Hematopoietic multipotent progenitor cell (in vitro differentiated cells): ENCODE data around the gene PPP1R2B. TPM values are rescaled to one million over a fixed set of nuclear protein-coding genes. Genes with fewer than 3 reads are reported as not detected.
A peak's percentile ranks its signal among the peaks of the same experiment; 100 is the strongest.
"Not testable (repeated sequence)": the region's sequence is repeated elsewhere in the genome, so short reads cannot be mapped to it uniquely, and the experiment has no call there.

Experiments used
- DNase-seq, 3 donors: peaks; one replicate each; pipeline ENCODE4 v3.0.0-alpha.2; 2011 to 2015; ENCODE audit warnings: low read depth in 2 of 3, low spot score in 2 of 3
- total RNA-seq: library from RNA; depleted of rRNA; stranded (reverse); fragments of >200 nt; gene quantifications from one replicate; pipeline ENCODE4 v1.2.3, GENCODE V29; 2012

Gene PPP1R2B
- total RNA-seq, result not detected

DNA sequence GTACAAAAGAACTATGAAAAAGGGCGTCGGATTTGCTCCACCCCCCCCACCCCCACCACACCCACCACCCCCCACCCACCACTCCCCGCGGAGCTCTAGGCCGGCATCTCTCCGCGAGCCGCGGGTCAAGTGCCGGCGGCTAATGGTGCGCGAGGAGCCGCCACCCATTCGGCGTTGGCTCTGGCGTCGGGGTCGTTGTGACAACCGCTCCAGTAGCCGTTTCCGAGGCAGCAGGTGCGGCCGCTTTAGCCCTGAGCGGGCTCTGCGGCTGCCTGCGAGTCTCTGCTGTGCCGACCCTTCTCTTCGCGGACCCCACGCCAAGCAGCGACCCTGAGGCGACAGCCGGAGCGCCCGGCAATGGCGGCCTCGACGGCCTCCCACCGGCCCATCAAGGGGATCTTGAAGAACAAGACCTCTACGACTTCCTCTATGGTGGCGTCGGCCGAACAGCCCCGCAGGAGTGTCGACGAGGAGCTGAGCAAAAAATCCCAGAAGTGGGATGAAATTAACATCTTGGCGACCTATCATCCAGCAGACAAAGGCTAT is at the start of gene PPP1R2B:
Gene PPP1R2B, plus strand, starts transcription at position 90 of the 546 bp plus-strand sequence. Its CDS starts 268 bp downstream, at position 358.
- DNase-seq, result no peak

DNA sequence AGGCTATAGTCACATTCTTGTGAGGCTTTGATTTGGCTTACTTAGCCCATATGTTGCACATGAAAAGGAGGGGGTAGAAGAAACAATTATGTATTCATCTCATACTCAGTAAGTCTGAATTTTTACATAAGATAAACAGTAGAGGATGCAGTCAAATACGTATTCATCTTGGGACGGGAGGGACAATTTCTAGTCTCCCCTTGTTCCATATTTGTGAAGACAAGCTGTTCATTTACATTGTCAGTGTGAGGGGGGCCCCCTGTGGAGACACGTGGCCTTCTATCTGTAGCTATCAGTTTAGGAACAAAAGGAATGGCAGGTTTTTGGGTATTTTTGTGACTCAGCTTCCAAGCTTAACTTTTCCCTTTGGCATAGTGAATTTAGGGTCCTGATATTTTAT is 49.2 kb upstream of the PPP1R2B start:
- DNase-seq, result no peak

DNA sequence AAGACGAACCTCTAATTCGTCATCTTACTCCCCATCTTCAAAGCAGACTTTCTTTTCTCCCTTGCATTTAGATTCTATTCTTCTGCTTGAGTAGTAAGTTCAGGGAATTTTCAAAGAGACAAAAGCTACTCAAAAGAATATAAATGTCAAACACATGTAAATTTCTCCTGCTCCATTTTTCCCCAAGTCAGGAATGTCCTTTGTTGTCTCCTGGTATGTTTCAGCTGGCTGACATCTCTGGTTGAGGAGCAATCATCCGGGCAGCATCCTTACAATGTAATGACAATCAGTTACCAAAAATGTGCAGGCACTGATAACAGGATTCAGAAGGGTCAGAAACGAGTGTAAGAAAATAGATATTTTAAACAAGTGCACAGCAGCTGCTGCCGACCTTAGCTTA is 47.6 kb upstream of the PPP1R2B start:
- DNase-seq, result no peak

DNA sequence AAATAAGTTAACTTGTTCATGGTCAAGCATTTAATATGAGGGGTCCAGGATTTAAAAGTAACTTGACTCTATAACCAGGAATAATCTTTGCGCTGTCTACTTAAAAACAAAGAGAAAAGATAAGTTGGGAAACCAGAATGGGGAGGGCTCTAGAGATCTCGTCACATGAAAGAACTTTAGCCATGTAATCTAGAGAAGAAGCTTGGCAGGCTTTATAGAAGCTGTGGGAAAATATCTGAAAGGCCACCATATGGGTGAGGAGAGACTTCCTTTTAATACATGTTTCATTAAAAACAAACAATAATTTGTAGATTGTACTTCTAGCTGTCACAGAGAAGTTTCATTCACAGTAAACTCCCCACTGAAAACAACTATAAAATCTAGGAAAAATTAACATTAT is 46.7 kb upstream of the PPP1R2B start:
- DNase-seq, result no peak

DNA sequence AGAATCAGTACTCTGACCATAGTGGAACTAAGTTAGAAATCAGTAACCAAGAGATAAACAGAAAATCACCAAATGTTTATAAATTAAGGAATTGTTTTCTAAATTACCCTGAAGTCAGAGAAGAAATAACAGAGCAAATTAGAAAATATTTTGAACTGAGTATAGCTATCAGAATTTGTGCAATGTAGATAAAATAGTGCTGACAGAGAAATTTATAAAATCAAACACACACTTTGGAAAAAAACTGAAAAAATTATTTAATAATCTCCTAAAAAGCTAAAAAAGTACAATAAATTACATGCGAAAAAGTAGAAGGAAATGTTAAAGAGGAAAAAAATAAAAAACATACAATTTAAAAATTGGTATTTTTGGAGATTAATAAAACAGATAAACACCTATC is 37.1 kb upstream of the PPP1R2B start:
- no peak for DNase-seq

DNA sequence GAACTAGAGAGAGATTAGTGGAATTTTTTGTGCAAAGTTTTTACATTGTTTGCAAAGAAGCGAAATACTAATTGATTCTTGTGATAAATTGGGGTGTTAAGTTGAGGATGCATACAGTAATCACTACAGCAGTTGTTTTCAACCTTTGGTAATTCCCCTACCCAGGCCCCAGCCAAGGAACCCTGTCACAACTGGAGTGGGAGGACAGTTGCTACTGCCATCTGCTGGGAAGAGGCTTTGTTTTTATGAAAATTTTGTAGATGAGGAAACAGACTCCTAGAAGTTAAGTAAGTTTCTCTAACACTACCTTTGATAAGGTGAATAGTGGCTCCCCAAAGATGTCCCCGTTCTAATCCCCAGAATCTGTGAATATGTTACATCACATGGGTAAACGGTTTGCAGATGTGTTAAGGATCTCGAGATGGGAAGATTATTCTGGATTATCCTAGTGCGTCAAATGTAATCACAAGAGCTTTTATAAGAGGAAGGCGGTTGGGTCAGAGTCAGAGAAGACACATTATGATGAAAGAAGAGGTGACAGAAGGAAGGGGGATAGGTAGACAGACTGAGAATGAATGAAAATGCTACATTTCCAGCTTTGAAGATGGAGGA is 34.0 kb upstream of the PPP1R2B start:
- DNase-seq, result peak in 1 of 3 donors; percentile 3

DNA sequence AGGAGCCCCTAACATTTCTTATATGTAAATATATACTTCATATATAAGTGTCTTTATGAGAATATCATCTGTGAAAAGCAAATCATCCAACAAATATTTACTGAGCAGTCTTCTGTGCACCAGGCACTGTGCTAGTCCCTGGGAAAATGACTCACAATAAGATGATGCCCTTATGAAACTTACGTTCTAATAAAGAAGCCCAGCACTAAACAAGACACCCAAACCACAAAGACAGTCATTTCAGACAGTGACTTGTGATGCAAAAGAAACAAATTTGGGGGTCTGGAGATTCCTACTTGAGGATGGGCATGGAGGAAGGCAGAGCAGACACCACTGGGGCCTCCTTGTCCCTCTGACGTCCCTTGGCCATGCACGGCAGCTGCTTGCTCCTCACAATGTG is 30.6 kb upstream of the PPP1R2B start:
- DNase-seq, result no peak

DNA sequence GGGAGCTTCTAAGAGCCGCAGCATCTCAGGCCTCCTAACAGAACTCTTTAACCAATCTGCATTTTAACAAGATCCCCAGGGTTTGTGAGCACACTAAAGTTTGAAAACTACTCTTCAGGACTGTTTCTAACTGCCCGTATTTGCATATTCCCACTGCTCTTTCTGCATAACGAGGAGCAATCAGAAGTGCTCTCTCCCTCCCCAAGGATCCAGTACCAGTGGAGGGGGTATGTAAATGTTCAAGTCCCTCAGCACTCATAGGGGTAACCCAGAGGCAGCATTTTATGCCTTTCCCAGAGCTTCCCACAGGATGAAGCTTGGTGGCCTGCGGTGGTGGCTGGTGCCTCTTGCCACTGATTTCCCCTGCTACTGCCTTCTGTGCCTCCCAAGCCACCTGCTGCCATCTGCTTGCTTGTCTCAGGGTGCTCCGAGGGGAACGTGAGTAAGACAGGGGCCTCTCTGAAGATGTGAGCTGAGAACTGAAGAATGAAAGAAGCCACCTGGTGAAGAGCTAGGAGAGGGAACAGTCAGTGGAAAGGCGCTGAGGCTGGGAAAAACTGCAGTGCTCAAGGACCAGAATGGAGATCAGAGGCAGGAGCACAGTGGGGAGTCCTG is 30.0 kb upstream of the PPP1R2B start:
- no peak for DNase-seq

DNA sequence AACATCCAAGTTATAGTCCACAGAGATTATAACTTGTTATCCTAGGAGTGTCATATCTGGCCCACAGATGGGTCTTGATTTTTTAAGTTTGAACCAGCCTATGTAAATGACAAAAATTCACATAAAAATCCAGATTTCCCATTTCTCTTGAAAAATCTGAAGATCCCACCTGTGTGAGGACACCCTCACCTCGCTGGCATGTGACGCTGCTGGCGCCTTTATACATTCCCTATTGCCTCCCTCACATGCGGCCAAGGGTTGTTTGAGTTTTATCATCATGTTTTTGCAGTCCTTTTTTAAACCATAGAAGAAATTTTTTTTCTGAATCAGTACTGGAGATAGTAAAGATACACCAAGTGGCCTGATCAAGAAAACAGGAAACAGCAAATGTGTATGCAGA is 25.9 kb upstream of the PPP1R2B start:
- DNase-seq, result no peak

DNA sequence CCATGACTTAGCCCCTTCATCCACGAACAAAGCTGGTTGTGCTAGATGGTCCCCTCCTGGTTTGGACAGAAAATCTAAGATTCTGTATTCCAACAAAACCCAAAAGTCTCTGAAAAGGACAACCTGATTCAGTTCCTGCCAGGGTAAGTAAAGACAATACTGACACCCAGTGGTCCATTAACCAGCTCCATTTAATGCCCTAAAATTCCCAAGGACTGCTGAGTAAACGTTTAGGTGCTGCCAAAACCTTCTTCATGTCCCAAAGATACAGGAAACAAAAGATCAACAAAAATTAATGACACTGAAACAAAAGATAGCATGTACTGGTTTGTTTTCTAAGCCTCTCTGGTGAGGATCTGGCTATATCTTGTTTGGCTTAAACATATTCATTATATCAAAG is 25.3 kb upstream of the PPP1R2B start:
- DNase-seq, result no peak

DNA sequence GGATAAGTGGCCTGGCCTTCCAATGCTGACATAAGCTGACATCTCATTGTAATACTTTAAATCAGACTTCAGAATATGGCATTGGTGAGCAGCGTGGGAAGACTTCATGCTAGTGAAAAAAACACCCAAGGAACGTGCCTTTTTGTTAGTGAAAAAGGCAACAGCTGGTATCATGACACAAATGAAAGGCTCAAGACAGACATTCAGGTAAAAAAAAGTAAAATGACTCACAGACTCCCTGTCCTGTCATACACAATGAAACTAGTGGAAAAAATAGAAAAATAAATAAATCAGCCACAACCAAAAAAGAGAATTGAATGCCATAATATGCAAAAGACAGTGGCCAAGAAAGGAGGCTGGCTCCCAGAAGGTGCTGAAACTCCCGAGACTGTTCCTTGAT is 24.4 kb upstream of the PPP1R2B start:
- no peak for DNase-seq

DNA sequence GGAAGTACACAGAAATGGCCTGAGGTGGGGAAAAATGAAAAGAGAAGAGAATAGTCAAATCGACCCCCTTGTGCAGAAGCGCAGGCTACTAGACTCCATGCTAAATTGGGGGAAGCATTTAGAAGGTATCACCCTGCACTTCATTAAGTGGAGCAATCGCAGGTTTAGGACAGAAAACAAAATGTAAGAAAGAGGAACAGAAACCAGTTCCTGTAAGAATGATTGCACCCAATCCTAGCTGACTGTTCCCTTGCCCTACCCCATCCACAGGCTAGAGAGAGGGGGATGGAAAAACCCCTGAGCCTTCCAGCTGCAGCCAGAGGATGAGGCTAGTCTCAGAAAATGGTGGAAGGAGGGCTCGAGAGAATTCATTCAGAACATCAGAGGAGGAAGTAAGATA is 23.9 kb upstream of the PPP1R2B start:
- no peak for DNase-seq

DNA sequence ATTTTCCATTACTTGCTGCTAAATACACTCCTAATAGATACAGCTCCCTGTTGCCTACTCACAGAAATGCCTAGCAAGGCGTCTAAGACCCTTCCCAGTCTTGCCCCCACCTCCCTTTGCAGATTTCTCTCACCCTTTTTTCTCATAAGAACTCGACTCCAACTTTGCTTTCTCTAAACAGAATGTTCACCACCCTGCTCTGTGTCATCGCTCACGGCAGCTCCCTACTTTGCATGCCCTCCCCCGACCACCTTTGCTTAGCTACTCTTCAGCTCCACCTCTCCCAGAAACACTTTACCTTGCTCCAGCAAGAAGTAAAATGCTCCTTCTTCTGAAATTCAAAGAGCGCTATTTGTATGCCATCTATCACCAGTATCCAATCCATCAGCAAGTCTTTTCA is 15.2 kb upstream of the PPP1R2B start:
- DNase-seq, result no peak

DNA sequence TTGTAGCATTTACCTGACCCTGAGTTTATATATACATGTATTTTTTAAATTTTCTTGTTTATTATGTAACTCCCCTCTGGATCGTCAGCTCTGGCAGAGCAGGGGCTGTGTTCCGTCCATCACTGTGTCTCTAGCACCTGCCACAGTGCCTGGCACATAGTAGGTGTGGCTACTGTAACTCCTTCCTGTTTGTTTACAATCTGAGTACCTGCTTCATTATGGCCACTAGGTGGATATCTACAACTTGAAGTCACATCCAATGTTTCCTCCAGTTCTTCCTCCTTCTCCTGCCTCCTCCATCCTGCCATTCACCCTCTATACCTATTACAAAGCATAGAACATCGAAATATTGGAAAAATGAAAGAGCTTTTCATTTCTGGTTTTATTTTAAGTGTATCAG is 14.2 kb upstream of the PPP1R2B start:
- no peak for DNase-seq

DNA sequence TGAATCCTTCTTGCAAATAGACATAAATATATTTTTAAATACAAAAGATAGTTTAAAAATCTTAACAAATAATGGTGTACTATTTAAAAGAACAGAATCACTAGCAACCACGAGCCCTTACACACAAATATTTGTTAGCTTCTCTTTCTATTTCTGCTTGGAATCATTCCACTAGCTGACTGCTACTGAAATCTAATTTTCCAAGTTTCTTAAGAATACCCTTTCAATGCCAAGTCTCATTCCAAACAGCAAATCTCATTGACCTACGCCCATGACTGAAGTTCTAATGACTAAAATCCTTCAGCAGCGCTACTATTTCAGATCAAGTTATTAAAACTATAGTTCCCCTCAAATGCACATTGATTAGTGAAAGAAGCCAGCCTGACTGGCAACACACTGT is 13.2 kb upstream of the PPP1R2B start:
- DNase-seq, result no peak

DNA sequence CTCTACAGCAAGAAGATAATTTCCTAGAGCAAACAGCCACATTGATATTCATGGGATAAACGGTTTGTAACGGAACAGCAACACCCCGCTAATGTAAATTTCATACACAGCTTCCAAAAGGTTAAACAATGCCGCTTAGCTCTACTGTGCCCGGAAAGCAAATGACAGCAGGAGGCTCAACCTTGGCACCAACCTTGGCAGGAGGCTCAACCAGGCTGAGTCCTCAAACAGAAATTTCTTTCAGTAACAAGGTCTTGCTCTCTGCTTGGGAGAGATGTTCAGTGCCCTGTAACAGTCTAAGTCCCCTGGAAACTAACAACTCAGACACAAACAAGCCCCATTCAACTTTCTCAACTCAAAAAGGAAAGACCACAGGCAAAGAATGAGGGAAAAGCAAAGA is 11.1 kb upstream of the PPP1R2B start:
- DNase-seq, result no peak

DNA sequence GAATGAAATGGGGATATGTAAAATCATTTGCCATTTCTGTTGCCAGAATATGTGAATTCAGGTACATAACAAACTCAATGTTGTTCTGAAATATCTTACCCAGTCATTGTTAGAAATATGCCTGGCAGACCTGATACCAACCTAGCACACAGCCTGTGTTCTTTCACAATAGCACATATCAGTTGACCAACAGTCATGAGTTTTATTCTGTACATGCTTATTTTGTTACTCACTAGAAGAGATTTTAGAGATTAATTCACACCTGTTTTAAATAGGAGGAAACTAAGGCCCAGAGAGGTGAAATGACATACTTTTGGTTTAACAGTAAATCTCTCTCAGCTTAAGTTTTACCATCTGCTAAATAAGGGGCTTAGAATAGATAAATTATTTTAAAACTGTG is 8.4 kb upstream of the PPP1R2B start:
- no peak for DNase-seq

DNA sequence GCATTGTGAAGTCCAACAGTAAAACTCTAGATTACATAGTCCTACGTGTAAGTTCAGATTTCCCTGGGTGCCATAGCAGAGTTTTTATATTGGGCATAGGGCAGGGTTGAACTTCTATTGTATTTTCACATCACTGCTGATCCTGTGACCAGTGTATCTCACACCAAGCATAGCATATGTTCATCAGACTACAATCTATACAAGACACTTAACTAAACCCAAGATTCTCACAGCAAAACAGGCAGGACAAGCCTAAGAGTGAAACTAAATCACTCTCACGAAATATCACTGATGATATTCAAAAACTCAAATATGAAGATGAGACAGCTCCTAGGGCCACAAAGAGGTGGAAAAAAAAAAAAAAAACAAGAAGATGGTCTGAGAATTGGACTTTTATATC is 3.2 kb upstream of the PPP1R2B start:
- DNase-seq, result no peak

DNA sequence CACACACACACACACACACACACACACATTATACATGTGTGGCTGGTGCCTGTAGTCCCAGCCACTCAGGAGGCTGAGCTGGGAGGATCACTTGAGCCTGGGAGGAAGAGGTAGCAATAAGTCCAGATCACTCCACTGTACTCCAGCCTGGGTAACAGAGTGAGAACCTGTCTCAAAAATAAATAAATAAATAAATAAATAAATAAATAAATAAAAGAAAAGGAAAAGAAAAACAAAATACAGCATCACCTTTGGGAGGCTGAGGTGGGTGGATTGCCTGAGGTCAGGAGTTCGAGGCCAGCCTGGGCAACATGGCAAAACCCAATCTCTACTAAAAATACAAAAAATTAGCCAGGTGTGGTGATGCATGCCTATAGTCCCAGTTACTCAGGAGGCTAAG is 1.6 kb upstream of the PPP1R2B start:
- not testable (repeated sequence) for DNase-seq

DNA sequence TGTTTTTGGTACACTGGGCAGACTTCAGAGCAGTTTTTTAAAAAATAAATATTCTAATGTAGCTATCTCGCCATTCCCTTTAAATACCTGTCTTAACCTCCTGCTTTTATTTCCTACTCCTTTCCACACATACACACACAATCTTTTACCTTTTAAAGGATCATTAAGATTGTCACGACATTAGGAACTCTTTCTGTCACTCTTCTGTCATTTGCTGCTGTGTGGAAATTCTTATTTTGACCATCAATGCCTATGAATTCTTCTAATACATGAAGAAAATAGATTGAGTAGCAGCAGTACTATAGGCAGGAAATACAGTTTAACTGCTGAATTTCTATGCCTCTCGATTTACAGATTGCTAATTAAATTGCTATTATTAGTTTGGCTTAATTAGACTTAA is 1.8 kb downstream of the PPP1R2B start:
- no peak for DNase-seq

DNA sequence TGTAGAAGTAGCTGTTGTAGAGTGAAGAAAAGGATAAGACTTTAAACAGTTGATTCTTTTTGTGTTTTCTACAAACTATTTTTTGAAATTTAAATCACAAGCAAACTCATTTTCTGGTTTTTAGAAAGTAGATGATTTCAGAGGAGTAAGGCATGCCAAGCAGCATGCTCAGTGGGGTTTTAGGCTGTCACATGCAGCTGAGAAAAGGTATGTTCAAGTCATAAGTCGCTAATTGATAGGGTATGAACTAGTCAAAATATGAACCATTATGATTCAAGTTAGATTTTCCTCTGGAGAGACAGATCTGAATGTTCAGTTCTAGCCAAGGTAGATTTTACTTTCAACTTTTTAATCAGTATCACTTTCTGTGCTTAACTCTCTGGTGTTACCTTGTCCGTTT is 3.0 kb downstream of the PPP1R2B start:
- DNase-seq, result not testable (repeated sequence)

DNA sequence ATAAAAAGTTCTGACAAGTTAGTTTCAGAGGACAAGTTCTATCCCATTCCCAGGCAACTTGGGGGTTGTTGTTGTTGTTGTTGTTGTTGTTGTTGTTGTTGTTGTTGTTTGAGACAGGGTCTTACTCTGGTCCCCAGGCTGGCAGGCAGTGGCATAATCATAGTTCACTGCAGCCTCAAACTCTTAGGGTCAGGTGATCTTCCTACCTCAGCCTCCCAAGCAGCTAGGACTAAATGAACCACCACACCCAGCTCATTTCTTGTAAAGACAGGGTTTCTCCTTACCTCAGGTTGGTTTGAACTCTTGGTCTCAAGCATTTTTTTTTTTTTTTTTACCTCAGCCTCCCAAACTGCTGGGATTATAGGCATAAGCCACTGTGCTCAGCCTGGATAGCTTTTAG is 15.3 kb downstream of the PPP1R2B start:
- DNase-seq, result no peak

DNA sequence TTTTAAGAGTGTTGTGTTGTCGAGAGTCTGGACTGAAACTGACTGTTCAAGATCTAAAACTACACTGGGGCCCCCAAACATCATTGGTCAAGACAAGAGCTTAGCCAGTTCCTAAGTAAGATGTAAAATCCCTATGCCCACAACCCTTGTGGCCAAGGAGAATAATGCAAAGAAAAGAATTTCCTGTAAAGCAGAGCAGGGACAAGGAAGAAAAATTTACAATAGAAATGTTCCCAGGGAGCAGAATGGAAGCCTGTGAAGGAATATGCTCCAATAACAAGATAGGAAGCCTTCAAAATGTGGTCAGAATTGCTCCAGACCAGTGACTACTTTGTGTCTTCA is 20.4 kb downstream of the PPP1R2B start:
- DNase-seq, result no peak
